ENCODE results near the gene STIMATE. TPM values are rescaled to one million over a fixed set of nuclear protein-coding genes. Genes with fewer than 3 reads are reported as not detected.

STIMATE gene
- total RNA-seq, 2 experiments from 2014 or later = 18.1 to 19.0 TPM

GRCh38 chr3:52904000-52904399, 6.7 kb upstream of the STIMATE start:
- no peak for TF ChIP-seq EZH2phosphoT487 (IDR thresholded peaks at IDR 0.05; ENCODE audit: borderline replicate concordance, low read depth, low read length)
- no peak for TF ChIP-seq CTCF (conservative IDR thresholded peaks at IDR 0.05; ENCODE audit: low read length)
- intact Hi-C loops (cut with micrococcal nuclease; ENCODE audit: unreplicated experiment) = no loop called here
- Histone ChIP-seq H3K9me2 (ENCODE audit: insufficient read depth, low read length) (no peaks in the 10 kb centered on the region), H3K9me3 (ENCODE audit: low read length) (no peaks in the 10 kb centered on the region), H3K27ac (ENCODE audit: low read depth, low read length, poor library complexity, severe bottlenecking) (no peak overlapping the region), H3K4me3 (ENCODE audit: low read depth, low read length, poor library complexity, severe bottlenecking) (no peak overlapping the region), H3K79me2 (ENCODE audit: insufficient read depth, low read depth, low read length) (no peaks in the 10 kb centered on the region), H3K4me2 (ENCODE audit: low read length) (no peak overlapping the region), H2AFZ (ENCODE audit: low read length) (no peak overlapping the region), H4K20me1 (ENCODE audit: insufficient read depth, low read length) (no peaks in the 10 kb centered on the region), H3K36me3 (ENCODE audit: insufficient read depth, low read length) (no peaks in the 10 kb centered on the region), H3K4me1 (ENCODE audit: insufficient read depth, low read length, poor library complexity, severe bottlenecking) (no peaks in the 10 kb centered on the region)
- BruUV-seq (replicated peaks) = no TSS peak
- POLR2A ChIA-PET = interaction anchor here (0.7 to 1.5 kb wide), 3 partner anchors 9 to 22 kb away, joined by 3 to 4 read pairs (median 3); no protein-coding TSS in a partner anchor
- DNase-seq (ENCODE audit: low spot score) = no peak
- CTCF ChIA-PET (ENCODE audit: unreplicated experiment) = no interaction called here

GRCh38 chr3:52896613-52897012, 735 bp downstream of the STIMATE start:
- intact Hi-C loops (cut with micrococcal nuclease; ENCODE audit: unreplicated experiment) = no loop called here
- Histone ChIP-seq H3K4me1 (ENCODE audit: insufficient read depth, low read length, poor library complexity, severe bottlenecking) (peaks cover 19% of the 10 kb centered on the region), H3K79me2 (ENCODE audit: insufficient read depth, low read depth, low read length) (peaks cover 5% of the 10 kb centered on the region; the same call in 1 of the 2 replicates), H4K20me1 (ENCODE audit: insufficient read depth, low read length) (0 out of 2 replicates have a peak, but pooled peaks cover 9% of the 10 kb centered on the region), H3K36me3 (ENCODE audit: insufficient read depth, low read length) (peaks cover 5% of the 10 kb centered on the region; the same call in 1 of the 2 replicates), H3K4me2 (ENCODE audit: low read length) (peak overlapping the region; percentile 99), H3K9me3 (ENCODE audit: low read length) (no peaks in the 10 kb centered on the region), H2AFZ (ENCODE audit: low read length) (peak overlapping the region; percentile 87), H3K27ac (ENCODE audit: low read depth, low read length, poor library complexity, severe bottlenecking) (no peak overlapping the region), H3K9me2 (ENCODE audit: insufficient read depth, low read length) (no peaks in the 10 kb centered on the region), H3K4me3 (ENCODE audit: low read depth, low read length, poor library complexity, severe bottlenecking) (peak overlapping the region; percentile 89)
- POLR2A ChIA-PET = interaction anchor here (0.5 to 1.8 kb wide), 6 partner anchors 8 to 176 kb away, joined by 3 to 6 read pairs (median 4); no protein-coding TSS in a partner anchor
- DNase-seq (ENCODE audit: low spot score) = peak; percentile 37
- CTCF ChIA-PET (ENCODE audit: unreplicated experiment) = no interaction called here
- BruUV-seq (replicated peaks) = no TSS peak
- TF ChIP-seq EZH2phosphoT487 (IDR thresholded peaks at IDR 0.05; ENCODE audit: borderline replicate concordance, low read depth, low read length) (no peak), CTCF (conservative IDR thresholded peaks at IDR 0.05; ENCODE audit: low read length) (no peak)

- H3K4me3 ChIP-seq (ENCODE audit: low read depth, low read length, poor library complexity, severe bottlenecking) = peak overlapping the region; percentile 89
- H3K9me2 ChIP-seq (ENCODE audit: insufficient read depth, low read length) = no peaks in the 10 kb centered on the region
- H3K27ac ChIP-seq (ENCODE audit: low read depth, low read length, poor library complexity, severe bottlenecking) = no peak overlapping the region
- no peak for TF ChIP-seq CTCF (conservative IDR thresholded peaks at IDR 0.05; ENCODE audit: low read length)
- no peak for TF ChIP-seq EZH2phosphoT487 (IDR thresholded peaks at IDR 0.05; ENCODE audit: borderline replicate concordance, low read depth, low read length)
- peaks cover 19% of the 10 kb centered on the region for H3K4me1 ChIP-seq (ENCODE audit: insufficient read depth, low read length, poor library complexity, severe bottlenecking)
- no peaks in the 10 kb centered on the region for H3K9me3 ChIP-seq (ENCODE audit: low read length)
- CTCF ChIA-PET (ENCODE audit: unreplicated experiment) = no interaction called here
- no peak overlapping the region for H2AFZ ChIP-seq (ENCODE audit: low read length)
- H3K79me2 ChIP-seq (ENCODE audit: insufficient read depth, low read depth, low read length) = peaks cover 5% of the 10 kb centered on the region; the same call in 1 of the 2 replicates
- H3K4me2 ChIP-seq (ENCODE audit: low read length) = peak overlapping the region; percentile 99
- TSS peak; percentile 31 for BruUV-seq (replicated peaks)
- H3K36me3 ChIP-seq (ENCODE audit: insufficient read depth, low read length) = peaks cover 5% of the 10 kb centered on the region; the same call in 1 of the 2 replicates
- DNase-seq (ENCODE audit: low spot score) = no peak
- H4K20me1 ChIP-seq (ENCODE audit: insufficient read depth, low read length) = 0 out of 2 replicates have a peak, but pooled peaks cover 9% of the 10 kb centered on the region
- intact Hi-C loops (cut with micrococcal nuclease; ENCODE audit: unreplicated experiment) = no loop called here
- POLR2A ChIA-PET = interaction anchor here (0.6 to 1.8 kb wide), 3 partner anchors 9 to 153 kb away, joined by 3 to 6 read pairs (median 4); no protein-coding TSS in a partner anchor
Measured at GRCh38 chr3:52896151-52896550, 1.2 kb downstream of the STIMATE start.

All from OCI-LY7 (cell line).